Measurements from ENCODE around the gene SLC7A1.
A peak's percentile ranks its signal among the peaks of the same experiment; 100 is the strongest.

SLC7A1 gene

DNA sequence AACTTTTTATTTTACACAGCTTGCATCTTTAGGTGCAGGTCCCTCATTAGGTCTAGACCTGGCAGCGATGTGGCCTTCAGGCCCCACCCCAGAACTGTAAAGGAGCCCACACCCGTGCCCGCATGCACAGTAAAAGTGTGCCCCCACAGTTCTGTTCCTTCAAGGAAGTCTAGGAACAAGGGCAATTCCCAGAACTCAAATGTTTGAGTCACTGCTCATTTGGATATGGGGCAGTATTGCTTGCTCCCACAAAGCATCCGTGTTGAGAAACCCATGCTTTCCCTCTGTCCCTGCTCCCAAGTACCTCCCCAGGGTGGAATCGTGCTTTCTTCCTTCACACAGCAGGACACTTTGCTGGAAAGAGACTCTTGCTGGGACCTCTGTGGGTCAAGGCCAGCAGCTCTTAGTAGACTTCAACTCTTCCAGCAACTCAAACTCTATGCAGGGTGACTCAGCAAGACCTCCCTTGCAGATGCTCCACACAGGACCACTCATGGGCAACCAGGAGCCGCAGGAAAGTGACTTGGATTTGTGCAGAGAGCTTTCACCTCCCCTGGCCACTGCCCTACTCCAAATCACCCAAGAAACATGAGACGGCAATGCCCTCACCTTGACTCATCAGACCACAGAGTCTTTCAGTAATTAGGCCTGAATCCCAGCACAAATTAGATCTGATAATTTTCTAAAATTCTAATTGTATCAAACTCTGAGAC, 12.3 kb downstream of the SLC7A1 start:
- TF ChIP-seq ZFX (IDR thresholded peaks at IDR 0.05) = no peak
- TF ChIP-seq, protein P1, sequence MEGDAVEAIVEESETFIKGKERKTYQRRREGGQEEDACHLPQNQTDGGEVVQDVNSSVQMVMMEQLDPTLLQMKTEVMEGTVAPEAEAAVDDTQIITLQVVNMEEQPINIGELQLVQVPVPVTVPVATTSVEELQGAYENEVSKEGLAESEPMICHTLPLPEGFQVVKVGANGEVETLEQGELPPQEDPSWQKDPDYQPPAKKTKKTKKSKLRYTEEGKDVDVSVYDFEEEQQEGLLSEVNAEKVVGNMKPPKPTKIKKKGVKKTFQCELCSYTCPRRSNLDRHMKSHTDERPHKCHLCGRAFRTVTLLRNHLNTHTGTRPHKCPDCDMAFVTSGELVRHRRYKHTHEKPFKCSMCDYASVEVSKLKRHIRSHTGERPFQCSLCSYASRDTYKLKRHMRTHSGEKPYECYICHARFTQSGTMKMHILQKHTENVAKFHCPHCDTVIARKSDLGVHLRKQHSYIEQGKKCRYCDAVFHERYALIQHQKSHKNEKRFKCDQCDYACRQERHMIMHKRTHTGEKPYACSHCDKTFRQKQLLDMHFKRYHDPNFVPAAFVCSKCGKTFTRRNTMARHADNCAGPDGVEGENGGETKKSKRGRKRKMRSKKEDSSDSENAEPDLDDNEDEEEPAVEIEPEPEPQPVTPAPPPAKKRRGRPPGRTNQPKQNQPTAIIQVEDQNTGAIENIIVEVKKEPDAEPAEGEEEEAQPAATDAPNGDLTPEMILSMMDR (conservative IDR thresholded peaks at IDR 0.05) = no peak

DNA sequence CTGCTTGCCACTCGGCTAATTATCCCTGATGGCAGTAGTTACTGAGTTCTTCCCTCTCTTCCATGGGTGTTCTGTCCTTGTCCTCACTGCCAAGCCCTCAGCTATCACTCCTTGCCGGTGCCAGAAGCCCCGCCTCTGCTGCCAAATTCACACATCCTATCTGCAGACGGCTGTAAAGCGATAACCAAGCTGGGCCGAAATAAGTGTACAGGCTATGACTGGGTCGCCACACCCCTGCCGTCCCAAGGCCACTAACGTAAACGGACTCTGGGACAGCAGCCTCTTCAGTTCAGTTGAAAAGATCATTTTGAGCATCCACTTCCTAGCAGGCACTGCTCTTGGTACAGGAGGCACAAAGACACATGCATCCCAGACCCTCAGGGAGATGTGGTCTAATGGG, 13.3 kb downstream of the SLC7A1 start:
- TF ChIP-seq ZFX (IDR thresholded peaks at IDR 0.05) = no peak
- H3K27ac ChIP-seq = no peak overlapping the region

More for the DNA sequence above, 12.3 kb downstream of the SLC7A1 start:
- H3K27ac ChIP-seq = no peak overlapping the region

DNA sequence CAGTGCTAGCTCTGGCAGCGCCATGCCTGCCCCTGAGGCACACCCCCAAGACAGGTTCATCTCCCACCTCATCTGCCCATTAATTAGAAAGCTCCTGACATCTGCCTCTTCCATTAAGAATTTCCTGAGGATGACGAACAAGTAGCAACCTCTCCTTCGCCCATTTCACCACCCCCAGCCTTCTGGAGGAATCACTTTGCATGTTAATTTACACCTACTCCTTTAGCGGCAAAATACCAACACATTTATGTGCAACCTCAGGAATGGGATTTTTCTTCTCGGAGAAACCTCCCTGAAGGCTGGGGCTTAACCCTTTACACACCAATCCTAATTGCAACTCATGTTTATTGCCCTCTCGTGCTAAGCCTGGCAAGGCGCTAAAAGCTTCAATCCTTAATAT, 13.8 kb downstream of the SLC7A1 start:
- H3K27ac ChIP-seq = no peak overlapping the region
- no peak for TF ChIP-seq ZFX (IDR thresholded peaks at IDR 0.05)
- TF ChIP-seq, protein P1 (conservative IDR thresholded peaks at IDR 0.05) = no peak

DNA sequence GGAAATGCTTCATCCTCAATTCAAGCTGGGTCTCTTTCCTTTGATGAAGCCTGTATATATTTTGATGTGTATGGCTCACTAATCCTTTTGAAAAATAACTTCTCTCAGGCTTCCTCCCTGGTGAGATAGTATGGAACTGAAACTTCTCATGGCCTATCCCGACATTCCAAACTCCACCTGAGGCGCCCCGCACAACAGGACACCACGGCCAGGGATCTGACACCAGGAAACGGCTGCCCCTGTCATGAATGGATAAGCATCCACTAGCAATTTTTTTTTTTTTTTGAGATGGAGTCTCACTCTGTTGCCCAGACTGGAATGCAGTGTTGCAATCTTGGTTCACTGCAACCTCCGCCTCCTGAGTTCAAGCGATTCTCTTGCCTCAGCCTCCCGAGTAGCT, 16.4 kb downstream of the SLC7A1 start:
- no peak overlapping the region for H3K27ac ChIP-seq
- no peak for TF ChIP-seq ZFX (IDR thresholded peaks at IDR 0.05)
- TF ChIP-seq, protein P1 (conservative IDR thresholded peaks at IDR 0.05) = no peak

DNA sequence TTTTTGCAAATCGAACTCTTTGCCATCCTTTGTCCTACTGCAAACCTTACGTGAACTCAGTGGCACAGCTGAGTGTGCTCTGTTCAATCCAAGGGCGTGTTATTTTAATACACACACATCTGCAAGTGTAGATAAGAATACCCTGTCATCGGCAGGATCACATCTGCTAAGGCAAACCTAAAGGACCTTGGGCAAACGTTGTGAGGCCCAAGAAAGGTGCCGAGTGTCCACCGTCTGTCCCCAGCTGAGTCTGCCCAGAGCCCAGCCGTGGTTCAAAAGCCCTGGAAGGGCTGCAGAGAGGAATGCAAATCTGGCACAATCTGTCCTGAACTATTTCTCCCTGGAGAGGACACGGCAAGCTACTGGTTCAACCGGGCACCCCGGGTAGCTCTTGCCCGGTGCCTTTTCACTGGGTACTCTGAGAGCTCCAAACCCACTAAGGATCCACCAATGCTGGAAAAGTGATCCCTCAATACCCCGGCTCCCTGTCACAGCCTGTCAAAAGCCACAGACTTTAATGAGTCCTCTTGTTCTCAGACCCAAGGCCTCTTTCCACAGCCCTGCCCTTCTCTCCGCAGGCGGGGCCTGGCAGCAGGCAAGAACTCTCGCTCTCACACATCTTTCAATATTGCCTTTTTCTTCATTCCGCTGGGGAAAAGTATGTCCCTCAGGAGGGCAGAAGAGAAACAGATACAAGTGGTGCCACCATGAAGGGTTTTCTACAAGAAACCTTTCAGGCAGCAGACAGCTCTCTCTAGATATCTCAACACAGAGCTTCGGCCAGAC, 17.0 kb downstream of the SLC7A1 start:
- TF ChIP-seq ZFX (IDR thresholded peaks at IDR 0.05) = no peak
- TF ChIP-seq, protein P1 (conservative IDR thresholded peaks at IDR 0.05) = no peak
- peak overlapping the region; percentile 1 for H3K27ac ChIP-seq

DNA sequence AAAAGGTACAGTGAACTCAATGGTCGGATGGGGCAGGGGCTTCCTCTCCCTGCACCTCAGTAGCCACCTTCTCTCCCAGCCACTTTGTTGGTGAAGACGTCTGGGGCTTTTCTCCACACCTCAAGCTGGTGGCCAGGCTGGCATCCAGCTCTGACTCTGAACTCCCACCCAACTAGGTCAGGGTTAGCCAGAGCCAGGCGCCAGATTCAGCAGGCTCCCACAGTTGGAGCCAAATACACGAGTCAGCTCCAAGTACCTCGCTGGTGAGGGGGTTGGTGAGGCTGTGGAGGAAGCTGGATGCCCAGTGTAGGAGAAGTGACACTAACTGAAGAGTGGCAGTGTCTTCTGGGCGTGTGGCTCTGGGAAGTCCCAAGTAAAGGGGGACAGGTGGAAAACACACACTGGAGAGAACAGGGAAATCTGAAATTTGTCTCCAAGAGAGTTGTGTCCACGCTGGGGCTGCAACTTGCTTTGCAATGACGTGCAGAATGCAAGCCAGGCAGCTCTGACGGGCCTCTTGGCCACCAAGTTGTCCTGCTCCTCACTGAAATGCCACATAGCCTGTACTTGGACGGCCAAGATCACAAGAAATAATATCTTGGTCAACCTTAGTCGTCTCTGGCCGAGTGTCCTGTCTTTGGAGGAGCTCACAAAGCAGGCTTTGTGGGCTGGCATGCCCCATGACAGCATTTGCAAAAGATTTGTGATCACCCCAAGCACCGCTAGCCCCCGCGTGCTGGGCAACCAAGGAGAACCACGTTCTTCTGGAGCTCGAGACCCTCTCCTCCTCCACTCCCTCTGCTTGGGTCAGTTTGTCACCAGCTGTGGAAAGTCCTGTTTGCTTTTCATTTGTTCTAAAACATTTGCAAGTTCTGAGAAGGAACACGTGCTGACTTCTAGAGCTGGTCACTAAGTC, 18.1 kb downstream of the SLC7A1 start:
- peak overlapping the region; percentile 7 for H3K27ac ChIP-seq
- TF ChIP-seq ZFX (IDR thresholded peaks at IDR 0.05) = no peak
- TF ChIP-seq, protein P1 (conservative IDR thresholded peaks at IDR 0.05) = no peak

DNA sequence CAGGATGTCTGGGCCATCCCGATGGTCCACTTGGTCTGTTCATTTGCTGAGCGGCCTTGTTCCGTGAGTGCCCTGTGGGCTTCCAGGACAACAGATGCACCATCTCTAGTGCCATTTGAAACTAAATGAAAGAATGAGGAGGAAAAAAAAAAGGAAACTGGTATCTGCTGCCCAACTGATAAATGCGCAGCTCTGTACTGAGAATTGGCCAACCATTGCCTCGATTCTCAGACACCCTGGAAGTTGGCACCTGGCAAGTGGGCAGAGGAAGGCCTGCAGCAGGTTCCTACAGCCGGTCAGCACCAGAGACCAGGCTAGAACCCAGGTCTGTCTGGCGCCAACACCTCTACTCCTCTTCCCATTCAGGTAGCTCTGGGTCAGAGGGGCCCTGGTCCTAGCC, 18.9 kb downstream of the SLC7A1 start:
- H3K27ac ChIP-seq = peak overlapping the region; percentile 7
- no peak for TF ChIP-seq ZFX (IDR thresholded peaks at IDR 0.05)
- TF ChIP-seq, protein P1 (conservative IDR thresholded peaks at IDR 0.05) = no peak

Data from C4-2B (cell line).